Prostate gland (tissue), 2 donors: ENCODE data around the gene TPT1. TPM values are rescaled to one million over a fixed set of nuclear protein-coding genes. Genes with fewer than 3 reads are reported as not detected.
"Not testable (repeated sequence)": the region's sequence is repeated elsewhere in the genome, so short reads cannot be mapped to it uniquely, and the experiment has no call there.

Experiments used
- DNase-seq: peaks from one replicate; pipeline ENCODE4 v3.0.0-alpha.2; 2019; ENCODE audit warnings: low spot score
- H3K27ac ChIP-seq, 2 donors: fragments of 200-600 bp; sonication (generic); 2 replicates each; pipeline ENCODE4 v1.5.1; 2017 to 2019
- H3K27me3 ChIP-seq: fragments of 200-600 bp; sonication (generic); replicated peaks from 2 replicates; pipeline ENCODE4 v1.5.1; 2019; ENCODE audit not compliant: insufficient read depth
- H3K36me3 ChIP-seq, 2 donors: fragments of 200-600 bp; sonication (generic); 1 replicate in 1 of 2; 2 replicates in 1 of 2; pipeline versions ENCODE4 v1.5.1 to v1.8.1; 2017 to 2019
- H3K4me1 ChIP-seq: fragments of 200-600 bp; sonication (generic); replicated peaks from 2 replicates; pipeline ENCODE4 v1.5.1; 2019
- H3K4me3 ChIP-seq, 2 donors: fragments of 200-600 bp; sonication (generic); 2 replicates each; pipeline ENCODE4 v1.5.1; 2017 to 2019
- H3K9me3 ChIP-seq: fragments of 200-600 bp; sonication (generic); 2 replicates; pipeline ENCODE4 v1.5.1; 2017
- CTCF ChIP-seq, 4 experiments: fragments of 200-600 bp in 2 of 4; fragments of 450-650 bp in 2 of 4; sonication (generic) in 2 of 4; IDR thresholded peaks; 1 replicate in 3 of 4; 2 replicates in 1 of 4; pipeline ENCODE4 v1.5.1; 2016 to 2019; ENCODE audit warnings: antibody characterized with exemption in 4 of 4, mild to moderate bottlenecking in 2 of 4, moderate library complexity in 2 of 4
- POLR2A ChIP-seq: fragments of 450-650 bp; IDR thresholded peaks from one replicate; pipeline ENCODE4 v1.6.1; 2016; ENCODE audit warnings: antibody characterized with exemption, mild to moderate bottlenecking
- POLR2AphosphoS5 ChIP-seq: sonication (generic); formaldehyde crosslinking; IDR thresholded peaks from one replicate; pipeline ENCODE4 v1.6.1; 2017; ENCODE audit warnings: antibody characterized with exemption
- WGBS: methylation state at CpG from one replicate; pipeline ENCODE4 v1.1.5; 2018; 5-methylcytosine and 5-hydroxymethylcytosine counted together
- intact Hi-C: fragments of 100-400 bp; cut with DNase I; formaldehyde crosslinking; loops from one replicate; pipeline ENCODE4 v1.14.2; 2022
- total RNA-seq, 2 donors: library from RNA; depleted of rRNA; stranded (reverse); fragments of >200 nt; gene quantifications; one replicate each; pipeline ENCODE4 v1.1.0, GENCODE V29; 2016

Gene TPT1
- 1,000 to 10,000 TPM; 1,725 to 2,682 TPM for total RNA-seq

GRCh38 chr13:45341034-45341798 lies at the start of gene TPT1:
TSS of gene TPT1 (minus strand) at chr13:45341183. CDS start at chr13:45341069, 114 bp downstream.
- Histone ChIP-seq H3K4me1 (peaks cover 16% of the 10 kb centered on the region), H3K27me3 (no peaks in the 10 kb centered on the region), H3K9me3 (no peaks in the 10 kb centered on the region), H3K4me3 (peak within 1 kb of the TSS; percentile 96 to 100), H3K36me3 (peaks cover 4 to 5% of the 10 kb centered on the region in 2 donors), H3K27ac (peak within 1 kb of the TSS; percentile 100)
- DNase-seq, result peak; percentile 98
- no peak for TF ChIP-seq CTCF (IDR thresholded peaks at IDR 0.05)
- TF ChIP-seq POLR2A, result peak; percentile 94
- peak; percentile 97 for TF ChIP-seq POLR2AphosphoS5
- WGBS, result under 1% methylated on average over 63 of the region's 67 CpGs
- intact Hi-C loops, result loop anchor here (5.0 kb wide), 1 partner anchor 76 kb away; the partner anchor contains the start of gene SLC25A30

GRCh38 chr13:45390348-45390747 lies 49.4 kb upstream of the TPT1 start:
- DNase-seq, H3K27me3 ChIP-seq, H3K4me3 ChIP-seq, intact Hi-C loops, H3K27ac ChIP-seq, H3K36me3 ChIP-seq, H3K9me3 ChIP-seq, H3K4me1 ChIP-seq: not testable (repeated sequence)
- 95% methylated on average over 9 of the region's 9 CpGs for WGBS

GRCh38 chr13:45388664-45389063 lies 47.7 kb upstream of the TPT1 start:
- Histone ChIP-seq H3K36me3 (no peaks in the 10 kb centered on the region), H3K4me1 (no peaks in the 10 kb centered on the region), H3K27me3 (no peaks in the 10 kb centered on the region), H3K4me3 (no peak overlapping the region), H3K9me3 (no peaks in the 10 kb centered on the region), H3K27ac (no peak overlapping the region)
- DNase-seq, result no peak
- TF ChIP-seq POLR2AphosphoS5 (no peak), POLR2A (no peak), CTCF (IDR thresholded peaks at IDR 0.05) (no peak)
- intact Hi-C loops, result no loop called here
- 97% methylated on average over 4 of the region's 4 CpGs for WGBS

GRCh38 chr13:45386892-45387575 lies 46.1 kb upstream of the TPT1 start:
- H3K4me1 ChIP-seq, DNase-seq, intact Hi-C loops, H3K27me3 ChIP-seq, H3K4me3 ChIP-seq, H3K36me3 ChIP-seq, H3K27ac ChIP-seq, H3K9me3 ChIP-seq: not testable (repeated sequence)
- WGBS, result 91% methylated on average over 17 of the region's 17 CpGs

GRCh38 chr13:45385907-45386553 lies 45.0 kb upstream of the TPT1 start:
- Histone ChIP-seq H3K27me3 (no peaks in the 10 kb centered on the region), H3K4me3 (no peak overlapping the region), H3K4me1 (no peaks in the 10 kb centered on the region), H3K9me3 (no peaks in the 10 kb centered on the region), H3K36me3 (no peaks in the 10 kb centered on the region), H3K27ac (no peak overlapping the region)
- WGBS, result 90% methylated on average over 5 of the region's 5 CpGs
- DNase-seq, result no peak
- intact Hi-C loops, result no loop called here
- TF ChIP-seq POLR2AphosphoS5 (no peak), POLR2A (no peak), CTCF (IDR thresholded peaks at IDR 0.05) (no peak)
